Keratinocyte (primary cell): ENCODE data around the gene CPS1.

ENCODE experiments used
- EZH2 ChIP-seq: IDR thresholded peaks from one replicate; pipeline ENCODE4 v1.6.1; 2012; ENCODE audit warnings: inconsistent platforms, mild to moderate bottlenecking, low read length, moderate library complexity
- TF ChIP-seq, protein P1 (sequence below), 3 experiments: IDR thresholded peaks in 1 of 3; conservative IDR thresholded peaks in 1 of 3; optimal IDR thresholded peaks in 1 of 3; 2 replicates in 2 of 3; 3 replicates in 1 of 3; pipeline versions ENCODE3 to v1.5.1; 2011; ENCODE audit warnings: low read length in 3 of 3, mild to moderate bottlenecking in 3 of 3, moderate library complexity in 2 of 3, control low read depth in 1 of 3, inconsistent platforms in 1 of 3; ENCODE audit not compliant: insufficient read depth in 2 of 3; ENCODE audit errors: extremely low read depth in 1 of 3

DNA sequence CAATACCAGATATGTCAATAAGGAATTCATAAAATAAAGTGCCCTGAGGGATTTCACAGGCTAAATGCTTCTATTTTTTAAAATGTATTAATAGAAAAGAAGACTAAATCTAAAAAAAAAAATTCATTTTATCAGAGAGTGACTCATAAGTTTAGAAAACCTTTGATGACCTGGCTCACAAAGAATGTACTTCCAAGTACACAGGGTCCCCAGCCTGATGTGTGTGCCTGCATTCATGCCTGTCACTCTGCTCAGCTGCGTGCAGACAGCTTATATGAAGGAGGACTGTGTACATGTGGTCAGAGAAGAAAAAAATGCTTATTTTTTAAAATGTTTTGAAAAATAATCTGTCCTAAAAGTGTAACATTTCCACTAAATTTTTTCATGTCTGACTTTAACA, 3.0 kb upstream of the CPS1 start:
- no peak for TF ChIP-seq EZH2
- TF ChIP-seq, protein P1, sequence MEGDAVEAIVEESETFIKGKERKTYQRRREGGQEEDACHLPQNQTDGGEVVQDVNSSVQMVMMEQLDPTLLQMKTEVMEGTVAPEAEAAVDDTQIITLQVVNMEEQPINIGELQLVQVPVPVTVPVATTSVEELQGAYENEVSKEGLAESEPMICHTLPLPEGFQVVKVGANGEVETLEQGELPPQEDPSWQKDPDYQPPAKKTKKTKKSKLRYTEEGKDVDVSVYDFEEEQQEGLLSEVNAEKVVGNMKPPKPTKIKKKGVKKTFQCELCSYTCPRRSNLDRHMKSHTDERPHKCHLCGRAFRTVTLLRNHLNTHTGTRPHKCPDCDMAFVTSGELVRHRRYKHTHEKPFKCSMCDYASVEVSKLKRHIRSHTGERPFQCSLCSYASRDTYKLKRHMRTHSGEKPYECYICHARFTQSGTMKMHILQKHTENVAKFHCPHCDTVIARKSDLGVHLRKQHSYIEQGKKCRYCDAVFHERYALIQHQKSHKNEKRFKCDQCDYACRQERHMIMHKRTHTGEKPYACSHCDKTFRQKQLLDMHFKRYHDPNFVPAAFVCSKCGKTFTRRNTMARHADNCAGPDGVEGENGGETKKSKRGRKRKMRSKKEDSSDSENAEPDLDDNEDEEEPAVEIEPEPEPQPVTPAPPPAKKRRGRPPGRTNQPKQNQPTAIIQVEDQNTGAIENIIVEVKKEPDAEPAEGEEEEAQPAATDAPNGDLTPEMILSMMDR (optimal IDR thresholded peaks at IDR 0.05 in 1 of 3, IDR thresholded peaks at IDR 0.05 in 1 of 3, conservative IDR thresholded peaks at IDR 0.05 in 1 of 3; ENCODE audit: extremely low read depth in 1 of 3, insufficient read depth in 2 of 3, low read length in 3 of 3): no peak
